Measurements from ENCODE around the gene PRSS2. TPM values are rescaled to one million over a fixed set of nuclear protein-coding genes. Genes with fewer than 3 reads are reported as not detected.

Gene PRSS2
- total and polyA plus RNA-seq, 9 of the 15 experiments (the other 6 are each of a cell fraction or from before 2014, with no cell fraction given): 1.3 to 23.9 (median 3.8) TPM

GRCh38 chr7:142808802-142809583, 38.2 kb downstream of the PRSS2 start (continued):
- no peak for TF ChIP-seq CHD4 (IDR thresholded peaks at IDR 0.05; ENCODE audit: insufficient read depth, insufficient replicate concordance, low read depth, low read length, poor library complexity, severe bottlenecking)
- no peak for TF ChIP-seq ZNF717 (CRISPR knock-in tag; IDR thresholded peaks at IDR 0.05)
- no peak for TF ChIP-seq CBFB (CRISPR knock-in tag; IDR thresholded peaks at IDR 0.05)
- TF ChIP-seq DDX20 (tag; IDR thresholded peaks at IDR 0.05; ENCODE audit: low read depth): no peak
- no peak for TF ChIP-seq POLR3A (IDR thresholded peaks at IDR 0.05; ENCODE audit: borderline replicate concordance, extremely low read depth, insufficient read depth, insufficient read length)
- TF ChIP-seq, protein P1, sequence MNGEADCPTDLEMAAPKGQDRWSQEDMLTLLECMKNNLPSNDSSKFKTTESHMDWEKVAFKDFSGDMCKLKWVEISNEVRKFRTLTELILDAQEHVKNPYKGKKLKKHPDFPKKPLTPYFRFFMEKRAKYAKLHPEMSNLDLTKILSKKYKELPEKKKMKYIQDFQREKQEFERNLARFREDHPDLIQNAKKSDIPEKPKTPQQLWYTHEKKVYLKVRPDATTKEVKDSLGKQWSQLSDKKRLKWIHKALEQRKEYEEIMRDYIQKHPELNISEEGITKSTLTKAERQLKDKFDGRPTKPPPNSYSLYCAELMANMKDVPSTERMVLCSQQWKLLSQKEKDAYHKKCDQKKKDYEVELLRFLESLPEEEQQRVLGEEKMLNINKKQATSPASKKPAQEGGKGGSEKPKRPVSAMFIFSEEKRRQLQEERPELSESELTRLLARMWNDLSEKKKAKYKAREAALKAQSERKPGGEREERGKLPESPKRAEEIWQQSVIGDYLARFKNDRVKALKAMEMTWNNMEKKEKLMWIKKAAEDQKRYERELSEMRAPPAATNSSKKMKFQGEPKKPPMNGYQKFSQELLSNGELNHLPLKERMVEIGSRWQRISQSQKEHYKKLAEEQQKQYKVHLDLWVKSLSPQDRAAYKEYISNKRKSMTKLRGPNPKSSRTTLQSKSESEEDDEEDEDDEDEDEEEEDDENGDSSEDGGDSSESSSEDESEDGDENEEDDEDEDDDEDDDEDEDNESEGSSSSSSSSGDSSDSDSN (IDR thresholded peaks at IDR 0.05; ENCODE audit: borderline replicate concordance in 1 of 2, low read depth in 2 of 2, low read length in 2 of 2): no peak
- TF ChIP-seq, protein P2, sequence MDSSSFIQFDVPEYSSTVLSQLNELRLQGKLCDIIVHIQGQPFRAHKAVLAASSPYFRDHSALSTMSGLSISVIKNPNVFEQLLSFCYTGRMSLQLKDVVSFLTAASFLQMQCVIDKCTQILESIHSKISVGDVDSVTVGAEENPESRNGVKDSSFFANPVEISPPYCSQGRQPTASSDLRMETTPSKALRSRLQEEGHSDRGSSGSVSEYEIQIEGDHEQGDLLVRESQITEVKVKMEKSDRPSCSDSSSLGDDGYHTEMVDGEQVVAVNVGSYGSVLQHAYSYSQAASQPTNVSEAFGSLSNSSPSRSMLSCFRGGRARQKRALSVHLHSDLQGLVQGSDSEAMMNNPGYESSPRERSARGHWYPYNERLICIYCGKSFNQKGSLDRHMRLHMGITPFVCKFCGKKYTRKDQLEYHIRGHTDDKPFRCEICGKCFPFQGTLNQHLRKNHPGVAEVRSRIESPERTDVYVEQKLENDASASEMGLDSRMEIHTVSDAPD (CRISPR knock-in tag; IDR thresholded peaks at IDR 0.05): no peak
- no peak for TF ChIP-seq ZNF217 (CRISPR knock-in tag; IDR thresholded peaks at IDR 0.05)
- no peak for TF ChIP-seq ZNF639 (CRISPR knock-in tag; conservative IDR thresholded peaks at IDR 0.05 in 1 of 2, IDR thresholded peaks at IDR 0.05 in 1 of 2)
- no peak for TF ChIP-seq ZBTB8A (IDR thresholded peaks at IDR 0.05; ENCODE audit: partially characterized antibody)
- TF ChIP-seq, protein P3, sequence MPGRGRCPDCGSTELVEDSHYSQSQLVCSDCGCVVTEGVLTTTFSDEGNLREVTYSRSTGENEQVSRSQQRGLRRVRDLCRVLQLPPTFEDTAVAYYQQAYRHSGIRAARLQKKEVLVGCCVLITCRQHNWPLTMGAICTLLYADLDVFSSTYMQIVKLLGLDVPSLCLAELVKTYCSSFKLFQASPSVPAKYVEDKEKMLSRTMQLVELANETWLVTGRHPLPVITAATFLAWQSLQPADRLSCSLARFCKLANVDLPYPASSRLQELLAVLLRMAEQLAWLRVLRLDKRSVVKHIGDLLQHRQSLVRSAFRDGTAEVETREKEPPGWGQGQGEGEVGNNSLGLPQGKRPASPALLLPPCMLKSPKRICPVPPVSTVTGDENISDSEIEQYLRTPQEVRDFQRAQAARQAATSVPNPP (IDR thresholded peaks at IDR 0.05; ENCODE audit: borderline replicate concordance, insufficient read depth, insufficient read length): no peak
- TF ChIP-seq TAL1 (IDR thresholded peaks at IDR 0.05): no peak
- TF ChIP-seq FOSL1 (tag; conservative IDR thresholded peaks at IDR 0.05): peak; percentile 97
- TF ChIP-seq ZNF3 (CRISPR knock-in tag; IDR thresholded peaks at IDR 0.05): no peak
- no peak for TF ChIP-seq E2F4 (CRISPR knock-in tag; IDR thresholded peaks at IDR 0.05; ENCODE audit: low read depth)
- peak; percentile 66 for TF ChIP-seq CBFA2T2 (conservative IDR thresholded peaks at IDR 0.05)
- 0 out of 2 replicates have a peak, but pooled peaks have one; percentile 16 for TF ChIP-seq FOXP1 (CRISPR knock-in tag; IDR thresholded peaks at IDR 0.05)

All from K562 (cell line).